Activated naive CD8-positive, alpha-beta T cell treated with anti-CD3 and anti-CD28 coated beads for 36 hours (primary cell): ENCODE results near the gene UMODL1. TPM values are rescaled to one million over a fixed set of nuclear protein-coding genes. Genes with fewer than 3 reads are reported as not detected.

ENCODE experiments used
- DNase-seq: peaks from one replicate; pipeline ENCODE4 v3.0.0; 2021
- H3K27ac Mint-ChIP-seq: one replicate; pipeline ENCODE4 v1.8.0; 2022; ENCODE audit warnings: mild to moderate bottlenecking, moderate library complexity, mixed read lengths
- H3K27me3 Mint-ChIP-seq: one replicate; pipeline ENCODE4 v1.8.0; 2022; ENCODE audit warnings: mild to moderate bottlenecking, mixed read lengths
- H3K36me3 Mint-ChIP-seq: one replicate; pipeline ENCODE4 v1.8.0; 2021; ENCODE audit warnings: mild to moderate bottlenecking, mixed read lengths
- H3K4me1 Mint-ChIP-seq: one replicate; pipeline ENCODE4 v1.8.0; 2021; ENCODE audit warnings: mixed read lengths
- H3K4me3 Mint-ChIP-seq: one replicate; pipeline ENCODE4 v1.8.0; 2022; ENCODE audit warnings: mild to moderate bottlenecking, moderate library complexity, mixed read lengths
- H3K9me3 Mint-ChIP-seq: one replicate; pipeline ENCODE4 v1.8.0; 2022; ENCODE audit warnings: mixed read lengths
- total RNA-seq, 2 experiments: library from RNA; stranded (reverse); gene quantifications; one replicate each; pipeline ENCODE4 v1.2.3, GENCODE V29; 2021

UMODL1 gene
- total RNA-seq, 2 experiments from 2014 or later = not detected

GRCh38 chr21:42032266-42032665, 38.9 kb upstream of the UMODL1 start:
- DNase-seq = no peak
- no peaks in the 10 kb centered on the region for H3K9me3 Mint-ChIP-seq
- no peak overlapping the region for H3K27ac Mint-ChIP-seq
- H3K4me1 Mint-ChIP-seq = no peaks in the 10 kb centered on the region
- H3K27me3 Mint-ChIP-seq = no peaks in the 10 kb centered on the region
- no peaks in the 10 kb centered on the region for H3K36me3 Mint-ChIP-seq
- H3K4me3 Mint-ChIP-seq = no peak overlapping the region

DNA sequence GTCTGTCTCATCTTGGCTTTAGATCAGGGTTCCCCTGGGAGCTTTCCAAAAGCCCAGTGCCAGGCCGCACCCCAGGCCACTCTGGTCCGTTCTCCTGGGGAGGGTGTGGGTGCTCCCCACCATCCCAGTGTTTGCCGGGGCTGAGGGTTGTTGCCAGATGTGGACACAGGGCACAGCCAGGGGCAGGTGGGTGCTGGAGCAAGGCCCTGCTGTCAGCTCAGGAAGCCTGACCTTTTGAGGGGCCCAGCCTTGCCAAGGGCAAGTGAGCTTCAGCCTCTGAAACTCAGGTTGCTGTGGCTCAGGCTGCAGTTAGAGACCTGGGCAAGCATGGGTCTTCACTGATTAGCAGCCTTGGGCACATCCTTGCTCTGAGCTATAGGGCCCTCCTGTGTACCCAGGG, 38.1 kb upstream of the UMODL1 start:
- Mint-ChIP-seq H3K36me3 (no peaks in the 10 kb centered on the region), H3K9me3 (no peaks in the 10 kb centered on the region), H3K4me1 (no peaks in the 10 kb centered on the region), H3K4me3 (no peak overlapping the region), H3K27ac (no peak overlapping the region), H3K27me3 (no peaks in the 10 kb centered on the region)
- DNase-seq = no peak

- peaks cover 6% of the 10 kb centered on the region for H3K4me1 Mint-ChIP-seq
- H3K27me3 Mint-ChIP-seq = no peaks in the 10 kb centered on the region
- no peak overlapping the region for H3K27ac Mint-ChIP-seq
- DNase-seq = no peak
- H3K9me3 Mint-ChIP-seq = no peaks in the 10 kb centered on the region
- no peak overlapping the region for H3K4me3 Mint-ChIP-seq
- H3K36me3 Mint-ChIP-seq = no peaks in the 10 kb centered on the region
Observed at GRCh38 chr21:42036313-42036712, 34.8 kb upstream of the UMODL1 start.

DNA sequence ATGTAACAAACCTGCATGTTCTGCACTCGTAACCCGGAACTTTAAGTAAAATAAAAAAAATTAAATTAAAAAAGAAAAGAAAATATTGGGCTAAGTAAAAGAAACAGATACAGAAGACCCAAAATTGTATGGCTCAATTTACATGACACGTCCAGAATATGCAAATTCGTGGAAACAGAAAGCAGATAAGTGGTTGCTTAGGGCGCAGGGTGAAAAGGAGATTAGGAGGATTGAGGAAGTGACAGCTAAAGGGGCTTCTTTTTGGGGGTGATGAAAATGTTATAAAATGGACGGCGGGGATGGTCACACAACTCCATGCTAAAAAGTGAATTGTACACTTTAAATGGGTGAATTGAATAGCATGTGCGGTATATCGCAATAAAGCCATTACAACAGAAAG, 33.6 kb upstream of the UMODL1 start:
- Mint-ChIP-seq H3K9me3 (no peaks in the 10 kb centered on the region), H3K4me3 (no peak overlapping the region), H3K36me3 (no peaks in the 10 kb centered on the region), H3K27ac (no peak overlapping the region), H3K27me3 (no peaks in the 10 kb centered on the region), H3K4me1 (peaks cover 10% of the 10 kb centered on the region)
- DNase-seq = no peak

GRCh38 chr21:42037943-42038342, 33.2 kb upstream of the UMODL1 start:
- no peaks in the 10 kb centered on the region for H3K36me3 Mint-ChIP-seq
- peaks cover 10% of the 10 kb centered on the region for H3K4me1 Mint-ChIP-seq
- no peak overlapping the region for H3K4me3 Mint-ChIP-seq
- no peaks in the 10 kb centered on the region for H3K27me3 Mint-ChIP-seq
- DNase-seq = no peak
- no peaks in the 10 kb centered on the region for H3K9me3 Mint-ChIP-seq
- H3K27ac Mint-ChIP-seq = no peak overlapping the region

- Mint-ChIP-seq H3K9me3 (no peaks in the 10 kb centered on the region), H3K27ac (no peak overlapping the region), H3K4me3 (no peak overlapping the region), H3K27me3 (no peaks in the 10 kb centered on the region), H3K4me1 (peaks cover 10% of the 10 kb centered on the region), H3K36me3 (no peaks in the 10 kb centered on the region)
- DNase-seq = no peak
Observed at GRCh38 chr21:42038393-42038792, 32.7 kb upstream of the UMODL1 start.

DNA sequence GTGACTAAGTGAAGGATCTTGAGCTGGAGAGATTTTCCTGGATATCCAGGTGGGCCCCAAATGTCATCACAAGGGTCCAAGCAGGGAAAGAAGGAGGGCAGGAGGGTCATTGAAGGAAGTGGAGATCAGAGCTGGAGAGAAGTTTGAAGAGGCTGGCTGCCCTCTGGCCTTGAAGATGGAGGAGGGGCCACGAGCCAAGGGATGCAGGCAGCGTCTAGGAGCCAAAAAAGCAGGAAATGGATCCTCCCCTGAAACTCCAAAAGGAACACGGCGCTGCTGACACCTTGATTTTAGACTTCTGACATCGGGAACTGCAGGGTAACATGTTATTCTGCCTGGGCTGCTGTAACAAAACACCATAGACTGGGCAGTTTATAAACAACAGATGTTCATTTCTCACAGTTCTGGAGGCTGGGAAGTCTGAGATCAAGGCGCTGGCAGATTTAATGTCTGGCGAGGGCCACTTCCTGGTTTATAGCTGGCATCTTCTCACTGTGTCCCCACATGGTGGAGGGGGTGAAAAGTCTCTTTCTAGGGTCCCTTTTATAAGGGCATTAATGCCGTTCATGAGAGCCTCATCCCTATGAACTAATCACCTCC, 32.2 kb upstream of the UMODL1 start:
- Mint-ChIP-seq H3K9me3 (no peaks in the 10 kb centered on the region), H3K27me3 (no peaks in the 10 kb centered on the region), H3K4me1 (peaks cover 10% of the 10 kb centered on the region), H3K4me3 (no peak overlapping the region), H3K36me3 (no peaks in the 10 kb centered on the region), H3K27ac (no peak overlapping the region)
- DNase-seq = no peak

- Mint-ChIP-seq H3K9me3 (no peaks in the 10 kb centered on the region), H3K36me3 (no peaks in the 10 kb centered on the region), H3K27ac (no peak overlapping the region), H3K4me1 (peaks cover 10% of the 10 kb centered on the region), H3K4me3 (no peak overlapping the region), H3K27me3 (no peaks in the 10 kb centered on the region)
- DNase-seq = no peak
Observed at GRCh38 chr21:42039470-42039901, 31.6 kb upstream of the UMODL1 start.

GRCh38 chr21:42039911-42040351, 31.2 kb upstream of the UMODL1 start:
- DNase-seq = no peak
- Mint-ChIP-seq H3K27ac (no peak overlapping the region), H3K4me1 (peaks cover 10% of the 10 kb centered on the region), H3K27me3 (no peaks in the 10 kb centered on the region), H3K36me3 (no peaks in the 10 kb centered on the region), H3K4me3 (no peak overlapping the region), H3K9me3 (no peaks in the 10 kb centered on the region)

- H3K4me1 Mint-ChIP-seq = peaks cover 10% of the 10 kb centered on the region
- H3K9me3 Mint-ChIP-seq = no peaks in the 10 kb centered on the region
- H3K4me3 Mint-ChIP-seq = no peak overlapping the region
- DNase-seq = no peak
- no peak overlapping the region for H3K27ac Mint-ChIP-seq
- no peaks in the 10 kb centered on the region for H3K27me3 Mint-ChIP-seq
- H3K36me3 Mint-ChIP-seq = no peaks in the 10 kb centered on the region
Observed at GRCh38 chr21:42040411-42041180, 30.5 kb upstream of the UMODL1 start.

DNA sequence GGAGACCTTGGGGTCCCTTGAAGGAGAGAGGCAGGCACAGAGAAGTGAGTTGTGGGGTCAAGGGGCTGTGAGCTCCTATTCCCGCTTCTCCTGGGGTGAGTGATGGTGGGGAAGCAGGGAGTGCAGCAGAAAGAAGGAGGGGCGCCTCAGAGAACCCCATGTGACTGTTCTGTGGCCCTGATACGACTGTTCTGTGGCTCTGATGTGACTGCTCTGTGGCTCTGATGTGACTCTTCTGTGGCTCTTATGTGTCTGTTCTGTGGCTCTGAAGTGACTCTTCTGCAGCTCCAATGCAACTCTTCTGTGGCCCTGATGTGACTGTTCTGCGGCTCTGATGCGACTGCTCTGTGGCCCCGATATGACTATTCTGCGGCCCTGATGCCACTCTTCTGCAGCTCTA, 29.9 kb upstream of the UMODL1 start:
- Mint-ChIP-seq H3K27ac (no peak overlapping the region), H3K4me3 (no peak overlapping the region), H3K4me1 (peaks cover 10% of the 10 kb centered on the region), H3K27me3 (no peaks in the 10 kb centered on the region), H3K36me3 (no peaks in the 10 kb centered on the region), H3K9me3 (no peaks in the 10 kb centered on the region)
- DNase-seq = no peak

DNA sequence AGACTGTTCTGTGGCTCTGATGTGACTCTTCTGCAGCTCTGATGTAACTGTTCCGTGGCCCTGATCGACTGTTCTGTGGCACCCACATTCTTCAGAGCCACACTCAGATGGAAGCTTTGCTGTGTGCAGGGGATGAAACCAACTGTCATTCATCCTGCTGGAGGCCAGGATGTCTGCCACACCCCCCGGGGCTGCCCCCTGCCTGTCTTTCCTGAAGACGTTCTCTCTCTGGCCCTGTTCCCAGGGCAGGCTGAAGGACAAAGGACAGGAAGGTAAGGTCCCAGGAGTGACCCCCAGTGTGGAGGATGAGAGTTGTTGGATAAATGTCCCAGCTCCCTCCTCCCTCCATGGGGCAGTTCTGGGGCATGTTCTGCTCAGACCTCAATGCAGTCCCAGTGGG, 29.4 kb upstream of the UMODL1 start:
- Mint-ChIP-seq H3K27ac (no peak overlapping the region), H3K36me3 (no peaks in the 10 kb centered on the region), H3K4me1 (peaks cover 10% of the 10 kb centered on the region), H3K9me3 (no peaks in the 10 kb centered on the region), H3K4me3 (no peak overlapping the region), H3K27me3 (no peaks in the 10 kb centered on the region)
- no peak for DNase-seq

DNA sequence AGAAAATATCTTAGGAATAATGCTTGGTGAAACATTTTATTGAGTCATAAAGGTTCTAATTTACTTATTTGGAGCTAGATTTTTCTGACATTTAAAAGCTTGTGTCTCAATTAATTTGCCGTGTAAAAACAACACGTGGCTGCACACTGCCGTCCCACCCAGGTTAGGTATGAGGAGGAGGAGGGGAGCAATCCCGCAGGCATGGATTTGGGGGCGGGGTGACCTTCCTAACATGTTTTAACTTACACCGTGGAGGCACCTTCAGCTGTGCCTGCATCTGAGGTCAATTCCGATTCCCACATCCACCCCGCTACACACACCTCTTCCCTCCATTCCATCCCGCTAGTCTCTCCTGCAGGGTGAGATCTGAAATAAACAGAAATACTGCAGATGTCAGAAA, 28.5 kb upstream of the UMODL1 start:
- H3K27me3 Mint-ChIP-seq = no peaks in the 10 kb centered on the region
- H3K9me3 Mint-ChIP-seq = no peaks in the 10 kb centered on the region
- H3K36me3 Mint-ChIP-seq = no peaks in the 10 kb centered on the region
- H3K4me3 Mint-ChIP-seq = no peak overlapping the region
- H3K4me1 Mint-ChIP-seq = peaks cover 10% of the 10 kb centered on the region
- H3K27ac Mint-ChIP-seq = no peak overlapping the region
- DNase-seq = no peak

DNA sequence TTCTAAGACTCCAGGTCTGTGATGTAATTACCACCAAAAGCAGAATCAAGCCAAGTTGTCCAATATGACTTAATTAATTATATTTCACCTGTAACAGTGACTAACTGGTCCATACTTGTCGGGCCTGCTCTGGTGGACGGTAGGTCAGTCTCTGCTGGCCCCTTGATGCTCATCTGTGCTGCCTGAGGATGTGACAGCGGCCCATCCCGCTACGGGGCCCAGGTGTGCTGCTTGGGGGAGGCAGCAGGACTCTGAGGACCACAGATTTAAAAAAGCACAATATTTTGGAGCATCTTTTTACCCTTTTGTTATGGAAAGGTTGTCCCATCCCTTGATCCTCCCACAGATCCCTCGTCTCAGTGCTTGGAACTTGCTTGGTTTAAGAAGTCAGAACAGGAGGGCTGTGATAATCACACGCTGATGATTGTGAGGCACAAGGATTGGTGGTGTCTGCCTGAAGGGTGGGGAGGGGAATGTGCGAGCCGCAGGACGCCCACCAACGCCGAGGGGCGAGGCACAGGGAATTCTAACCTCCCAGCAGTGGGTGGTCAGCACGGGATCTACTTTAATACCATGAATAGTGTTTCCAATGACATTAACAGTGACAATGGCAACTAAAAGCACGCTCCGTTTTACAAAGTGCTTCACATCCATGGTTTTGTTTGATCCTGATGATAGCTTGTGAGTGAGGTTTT, 27.8 kb upstream of the UMODL1 start:
- H3K4me1 Mint-ChIP-seq = peaks cover 10% of the 10 kb centered on the region
- H3K9me3 Mint-ChIP-seq = no peaks in the 10 kb centered on the region
- no peaks in the 10 kb centered on the region for H3K27me3 Mint-ChIP-seq

DNA sequence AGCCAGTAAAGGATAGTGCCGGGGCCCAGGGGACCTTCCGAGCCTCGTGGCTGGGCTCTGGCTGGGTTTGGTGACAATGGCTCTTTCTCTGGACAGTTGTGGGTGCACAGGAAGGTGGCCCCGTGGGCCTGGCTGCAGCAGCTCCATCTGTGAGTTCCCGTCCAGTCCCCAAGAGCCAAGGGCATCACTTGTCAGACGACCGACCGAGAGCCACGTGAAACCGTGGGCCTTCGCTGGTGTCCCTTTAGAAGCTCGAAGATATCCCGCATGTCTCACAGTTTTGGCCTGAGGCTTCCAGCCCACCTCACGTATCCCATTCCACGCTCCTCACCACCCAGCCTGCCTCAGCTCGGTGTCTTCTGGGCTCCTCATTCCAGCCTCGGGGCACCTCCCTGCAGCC, 27.2 kb upstream of the UMODL1 start:
- no peak overlapping the region for H3K4me3 Mint-ChIP-seq
- no peak overlapping the region for H3K27ac Mint-ChIP-seq
- no peaks in the 10 kb centered on the region for H3K36me3 Mint-ChIP-seq
- DNase-seq = no peak
- H3K9me3 Mint-ChIP-seq = no peaks in the 10 kb centered on the region
- peaks cover 7% of the 10 kb centered on the region for H3K4me1 Mint-ChIP-seq
- H3K27me3 Mint-ChIP-seq = no peaks in the 10 kb centered on the region

More for the DNA sequence above, 27.8 kb upstream of the UMODL1 start:
- Mint-ChIP-seq H3K27ac (no peak overlapping the region), H3K4me3 (no peak overlapping the region), H3K36me3 (no peaks in the 10 kb centered on the region)
- DNase-seq = no peak
